HG02973 (cell line): Measurements from ENCODE around the gene NDUFS8.

Experiments used
- ATAC-seq: cut with Tn5 transposase; IDR thresholded peaks from one replicate; pipeline ENCODE4 v1.9.1; 2021; ENCODE audit warnings: moderate library complexity; ENCODE audit not compliant: unreplicated experiment

The NDUFS8 gene

DNA sequence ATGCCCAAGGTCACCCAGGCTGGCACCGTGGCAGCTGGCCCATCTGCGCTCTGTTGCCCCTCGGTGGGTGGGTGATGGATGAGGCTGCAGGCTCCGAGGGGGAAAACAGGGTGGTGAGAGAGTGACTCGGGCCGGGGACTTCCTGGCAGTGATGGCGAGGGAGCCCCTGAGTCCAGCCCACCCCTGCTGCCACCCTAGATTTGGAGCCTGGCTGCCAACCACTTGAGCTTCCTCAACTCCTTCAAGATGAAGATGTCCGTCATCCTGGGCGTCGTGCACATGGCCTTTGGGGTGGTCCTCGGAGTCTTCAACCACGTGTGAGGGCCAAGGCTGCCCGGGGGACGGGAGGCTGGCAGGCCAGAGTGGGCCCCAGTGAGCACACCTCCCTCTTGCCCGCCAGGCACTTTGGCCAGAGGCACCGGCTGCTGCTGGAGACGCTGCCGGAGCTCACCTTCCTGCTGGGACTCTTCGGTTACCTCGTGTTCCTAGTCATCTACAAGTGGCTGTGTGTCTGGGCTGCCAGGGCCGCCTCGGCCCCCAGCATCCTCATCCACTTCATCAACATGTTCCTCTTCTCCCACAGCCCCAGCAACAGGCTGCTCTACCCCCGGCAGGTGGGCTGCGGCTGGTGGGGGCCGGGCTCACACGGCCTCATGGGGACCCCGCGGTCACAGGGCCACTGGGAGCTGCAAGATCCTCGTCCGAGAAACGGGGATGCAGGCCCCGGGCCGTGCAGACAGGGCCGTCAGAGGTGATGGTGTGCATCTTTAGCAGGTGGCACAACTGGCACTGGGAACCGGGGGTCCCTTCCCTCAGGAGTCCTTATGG lies 18.4 kb downstream of the NDUFS8 start:
- no peak for ATAC-seq

- ATAC-seq, result no peak
Observed at GRCh38 chr11:68049509-68050370, 19.3 kb downstream of the NDUFS8 start.

DNA sequence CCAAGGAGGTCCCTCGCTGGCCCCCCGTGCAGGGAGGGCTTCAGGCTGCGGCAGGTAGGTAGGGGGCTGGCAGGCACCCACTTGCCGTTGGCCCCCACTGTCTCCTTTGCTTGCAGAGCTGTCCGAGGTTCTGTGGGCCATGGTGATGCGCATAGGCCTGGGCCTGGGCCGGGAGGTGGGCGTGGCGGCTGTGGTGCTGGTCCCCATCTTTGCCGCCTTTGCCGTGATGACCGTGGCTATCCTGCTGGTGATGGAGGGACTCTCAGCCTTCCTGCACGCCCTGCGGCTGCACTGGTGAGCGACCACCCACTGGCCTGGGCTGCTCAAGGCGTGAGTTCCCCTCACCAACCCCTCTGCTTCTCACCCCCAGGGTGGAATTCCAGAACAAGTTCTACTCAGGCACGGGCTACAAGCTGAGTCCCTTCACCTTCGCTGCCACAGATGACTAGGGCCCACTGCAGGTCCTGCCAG lies 19.9 kb downstream of the NDUFS8 start:
- no peak for ATAC-seq

- no peak for ATAC-seq
Observed at GRCh38 chr11:68051191-68052136, 21.0 kb downstream of the NDUFS8 start.

DNA sequence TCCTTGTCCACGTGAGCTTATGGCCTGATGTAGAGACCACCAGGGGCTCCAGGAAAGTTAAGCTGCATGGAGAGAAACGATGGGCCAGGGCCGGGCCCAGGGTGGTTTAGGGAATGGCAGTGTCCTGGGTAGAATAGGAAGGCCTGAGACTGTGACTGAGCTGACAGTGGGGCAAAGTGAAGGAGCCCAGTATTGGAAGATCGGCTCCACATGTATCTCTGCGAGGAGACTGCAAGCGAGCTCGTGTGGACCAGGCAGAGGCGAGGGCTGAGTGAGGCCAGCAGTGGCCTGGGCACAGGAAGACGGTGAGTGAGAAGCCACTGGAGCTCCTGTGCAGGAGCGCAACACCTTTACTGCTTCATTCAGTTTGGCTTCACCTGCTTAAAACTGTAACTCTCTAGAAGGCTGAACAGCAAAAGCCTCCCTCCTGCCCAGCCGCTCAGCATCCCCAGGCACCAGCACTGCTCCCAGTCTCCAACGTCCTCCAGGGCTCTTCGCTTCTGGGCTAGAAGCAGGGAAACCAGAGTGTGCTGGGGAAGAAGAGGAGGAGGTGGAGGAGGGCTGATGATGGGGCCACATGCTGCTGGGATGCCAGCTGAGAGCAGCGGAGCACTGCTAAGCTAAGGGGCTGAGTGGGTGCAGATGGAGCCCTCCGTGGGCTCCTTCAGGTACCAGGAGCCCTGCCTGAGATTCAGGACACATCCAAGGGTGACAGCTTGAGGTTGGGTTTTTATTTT lies 21.8 kb downstream of the NDUFS8 start:
- no peak for ATAC-seq

GRCh38 chr11:68053117-68053516 lies 22.6 kb downstream of the NDUFS8 start:
- ATAC-seq, result no peak

- ATAC-seq, result no peak
Observed at GRCh38 chr11:68053981-68054812, 23.7 kb downstream of the NDUFS8 start.

GRCh38 chr11:68056317-68057285 lies 26.1 kb downstream of the NDUFS8 start:
- ATAC-seq, result no peak

DNA sequence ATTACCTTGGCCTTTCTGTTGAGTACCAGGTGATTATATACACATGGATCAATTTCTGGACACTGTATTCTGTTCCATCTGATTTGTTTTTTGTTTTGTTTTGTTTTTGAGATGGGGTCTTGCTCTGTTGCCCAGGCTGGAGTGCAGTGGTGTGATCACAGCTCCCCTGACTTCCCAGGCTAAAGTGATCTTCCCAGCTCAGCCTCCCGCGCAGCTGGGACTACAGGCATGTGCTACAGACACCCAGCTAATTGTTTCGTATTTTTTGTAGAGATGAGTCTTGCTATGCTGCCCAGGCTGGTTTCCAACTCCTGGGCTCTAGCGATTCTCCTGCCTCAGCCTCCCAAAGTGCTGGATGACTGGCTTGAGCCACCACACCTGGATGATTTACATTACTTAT lies 27.3 kb downstream of the NDUFS8 start:
- ATAC-seq, result no peak

- no peak for ATAC-seq
Observed at GRCh38 chr11:68061508-68061907, 31.0 kb downstream of the NDUFS8 start.

DNA sequence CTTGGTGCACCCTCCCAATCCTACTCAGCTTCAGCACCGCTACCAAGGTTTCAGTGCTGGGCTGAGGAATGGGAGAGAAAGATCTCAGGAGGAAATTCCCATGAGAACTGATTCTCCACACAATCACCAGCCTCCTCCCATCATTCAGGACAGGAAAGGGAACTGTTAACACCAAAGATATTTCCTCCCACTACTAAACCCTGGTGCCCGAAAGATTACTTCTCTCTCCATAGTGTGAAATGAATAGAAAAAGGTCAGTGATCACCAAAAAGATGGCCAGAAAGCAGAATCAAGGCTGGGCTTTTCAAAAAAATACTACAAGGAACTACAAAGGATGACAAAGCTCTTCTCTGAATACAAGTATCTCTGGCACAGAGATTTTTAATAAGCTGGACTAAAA lies 34.4 kb downstream of the NDUFS8 start:
- ATAC-seq, result no peak

DNA sequence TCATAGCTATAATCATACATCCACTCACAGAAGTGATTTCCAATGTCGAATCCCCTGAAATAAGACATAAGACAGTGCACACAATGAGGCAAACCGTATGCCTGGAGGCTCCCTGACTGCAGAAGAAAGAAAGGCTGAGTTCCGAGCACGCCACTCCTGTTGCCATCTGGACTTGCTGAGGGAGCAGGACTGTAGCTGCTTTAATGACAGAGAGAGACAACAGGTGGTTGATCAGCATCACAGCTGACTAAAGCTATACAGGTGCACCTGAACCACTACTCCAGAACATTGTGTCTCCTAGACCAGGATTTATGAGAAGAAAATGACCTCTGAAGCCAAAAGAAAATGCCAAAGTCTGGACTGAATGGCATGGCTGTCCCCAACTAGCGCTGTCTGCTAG lies 35.4 kb downstream of the NDUFS8 start:
- no peak for ATAC-seq

DNA sequence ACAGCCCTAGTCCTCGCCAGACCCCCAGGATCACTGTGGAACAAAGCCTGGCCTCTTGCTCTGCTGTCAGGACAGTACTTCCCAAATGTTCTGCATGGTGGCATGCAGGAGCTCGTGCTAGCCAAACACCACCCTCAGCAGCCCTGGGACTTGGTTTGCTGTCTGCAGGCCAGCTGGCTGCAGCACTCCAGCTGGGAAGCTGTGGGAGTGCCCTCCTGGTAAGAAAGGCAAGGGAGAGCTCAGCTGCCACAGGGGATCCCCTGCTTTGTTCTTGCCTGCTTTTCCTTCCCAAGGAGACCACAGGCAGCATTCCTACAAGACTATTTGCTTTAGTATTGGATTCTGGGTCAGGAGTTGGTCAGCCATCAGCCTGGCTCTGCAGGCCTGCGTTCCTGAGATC lies 36.3 kb downstream of the NDUFS8 start:
- no peak for ATAC-seq

DNA sequence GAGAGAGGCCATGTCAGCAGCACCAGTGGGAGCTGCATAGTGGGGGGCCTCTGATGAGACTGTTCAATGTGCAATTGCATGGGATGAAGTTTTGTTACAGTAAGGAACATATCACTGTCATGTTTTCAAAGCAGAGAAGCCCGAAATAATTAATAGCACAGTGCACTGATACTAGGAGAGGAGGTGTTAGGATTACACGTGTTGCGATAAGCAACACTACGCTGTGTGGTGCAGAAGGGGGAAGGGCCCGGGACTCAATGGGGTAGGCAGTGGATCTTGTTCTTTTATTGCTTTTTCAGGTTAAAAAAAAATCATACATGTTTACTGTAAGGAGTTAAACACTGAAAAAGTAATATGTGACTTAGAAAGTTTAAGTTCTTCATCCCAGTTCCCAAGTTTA lies 37.5 kb downstream of the NDUFS8 start:
- ATAC-seq, result no peak

- no peak for ATAC-seq
Observed at GRCh38 chr11:68071281-68072048, 41.0 kb downstream of the NDUFS8 start.

DNA sequence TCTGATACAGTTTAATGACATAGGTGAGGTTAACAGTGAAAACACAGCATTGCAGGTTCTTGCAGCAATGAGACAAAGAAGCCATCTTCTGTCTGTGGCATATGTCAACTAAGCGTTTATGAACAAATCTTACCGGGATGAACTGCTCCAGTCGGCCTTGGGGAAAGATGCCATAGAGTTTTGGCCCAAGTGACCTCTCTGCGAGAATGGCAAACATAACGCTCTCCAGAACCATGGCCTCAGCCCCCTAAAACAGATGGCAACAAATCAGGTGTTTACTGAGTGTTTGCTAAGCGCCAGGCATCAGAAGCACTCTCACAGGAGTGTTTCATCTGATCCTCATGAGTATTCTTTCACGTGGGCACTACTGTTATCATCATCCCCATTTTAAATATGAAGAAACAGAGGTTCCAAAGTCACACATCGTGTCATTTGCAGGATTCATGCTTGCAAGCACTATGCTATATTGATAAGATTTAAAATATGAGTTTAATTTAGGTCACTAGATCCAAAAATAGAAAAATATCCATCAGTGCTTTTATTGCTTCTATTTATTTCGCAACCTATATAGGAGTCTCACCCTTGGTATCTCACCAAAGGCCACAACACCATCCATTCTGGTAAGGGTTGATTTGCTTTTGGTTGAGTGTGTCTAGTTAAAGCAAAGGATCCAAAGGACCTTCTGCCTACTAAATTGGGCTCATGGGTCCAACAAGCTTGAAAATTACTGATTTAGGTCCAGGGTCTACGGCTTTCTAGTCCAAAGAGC lies 44.3 kb downstream of the NDUFS8 start:
- no peak for ATAC-seq
